ENCODE data around the gene RBM15B.
"Not testable (repeated sequence)": the region's sequence is repeated elsewhere in the genome, so short reads cannot be mapped to it uniquely, and the experiment has no call there.

The RBM15B gene

GRCh38 chr3:51391075-51391565 is at the start of gene RBM15B:
TSS of gene RBM15B (plus strand) at chr3:51391285. CDS start at chr3:51391400, 115 bp downstream.
- peak; percentile 81 for DNase-seq

- no peak for DNase-seq
Measured at GRCh38 chr3:51343918-51344687, 47.0 kb upstream of the RBM15B start.

- DNase-seq, result no peak
Measured at GRCh38 chr3:51350751-51351150, 40.3 kb upstream of the RBM15B start.

GRCh38 chr3:51353131-51353530 is 38.0 kb upstream of the RBM15B start:
- DNase-seq, result no peak

GRCh38 chr3:51353691-51354090 is 37.4 kb upstream of the RBM15B start:
- no peak for DNase-seq

- no peak for DNase-seq
Measured at GRCh38 chr3:51354172-51354571, 36.9 kb upstream of the RBM15B start.

GRCh38 chr3:51354731-51355615 is 36.1 kb upstream of the RBM15B start:
- DNase-seq, result no peak

GRCh38 chr3:51355891-51356578 is 35.0 kb upstream of the RBM15B start:
- no peak for DNase-seq

- DNase-seq, result no peak
Measured at GRCh38 chr3:51357856-51358255, 33.2 kb upstream of the RBM15B start.

GRCh38 chr3:51358981-51359380 is 32.1 kb upstream of the RBM15B start:
- no peak for DNase-seq

- no peak for DNase-seq
Measured at GRCh38 chr3:51360806-51361205, 30.3 kb upstream of the RBM15B start.

GRCh38 chr3:51361746-51362145 is 29.3 kb upstream of the RBM15B start:
- no peak for DNase-seq

GRCh38 chr3:51362476-51362875 is 28.6 kb upstream of the RBM15B start:
- no peak for DNase-seq

GRCh38 chr3:51368276-51368675 is 22.8 kb upstream of the RBM15B start:
- DNase-seq, result not testable (repeated sequence)

GRCh38 chr3:51371943-51372557 is 19.0 kb upstream of the RBM15B start:
- peak; percentile 46 for DNase-seq

- DNase-seq, result no peak
Measured at GRCh38 chr3:51373658-51374421, 17.2 kb upstream of the RBM15B start.

GRCh38 chr3:51374456-51374855 is 16.6 kb upstream of the RBM15B start:
- DNase-seq, result no peak

GRCh38 chr3:51375136-51375535 is 15.9 kb upstream of the RBM15B start:
- no peak for DNase-seq

- DNase-seq, result no peak
Measured at GRCh38 chr3:51375571-51375970, 15.5 kb upstream of the RBM15B start.

GRCh38 chr3:51378065-51378464 is 13.0 kb upstream of the RBM15B start:
- DNase-seq, result no peak

GRCh38 chr3:51378726-51379125 is 12.4 kb upstream of the RBM15B start:
- no peak for DNase-seq

GRCh38 chr3:51379301-51379700 is 11.8 kb upstream of the RBM15B start:
- DNase-seq, result no peak
